ENCODE results near the gene KDSR. TPM values are rescaled to one million over a fixed set of nuclear protein-coding genes. Genes with fewer than 3 reads are reported as not detected.

KDSR gene
- total RNA-seq, 4 donors from 2014 or later = 13.1 to 37.2 (median 28.3) TPM

DNA sequence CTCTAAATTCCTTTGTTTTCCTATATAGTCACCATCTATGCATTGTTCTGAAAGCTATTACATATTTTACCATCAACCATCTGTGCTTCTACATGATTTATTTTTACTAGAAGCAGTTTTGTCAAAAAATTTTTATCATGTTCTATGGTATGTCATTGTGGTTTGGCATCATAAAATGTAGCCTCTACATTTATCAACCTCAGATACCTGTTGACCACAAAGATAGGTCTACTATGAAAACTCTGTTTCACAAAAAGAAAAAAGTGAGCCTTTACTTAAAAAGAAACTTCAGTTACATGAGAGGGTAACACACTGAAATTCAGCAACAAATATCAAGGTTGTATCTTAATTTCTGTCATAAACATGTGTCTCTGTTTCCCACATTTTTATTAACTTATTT is 51.1 kb downstream of the KDSR start:
- peaks cover 3 to 52% (median 21%) of the 10 kb centered on the region in 4 donors for H3K4me1 ChIP-seq
- in situ Hi-C loops (cut with MboI; ENCODE audit: low pct_ligation_motif_present in 1 of 4, low pct_unique_long_range_greater_than_20kb in 1 of 4, low sequenced_read_pairs in 3 of 4) (loop anchor here in 3 of 4 donors (5.0 to 10.0 kb wide), 3 partner anchors 174 to 184 kb away; no protein-coding TSS in a partner anchor), intact Hi-C loops (cut with DNase I; ENCODE audit: low total_unique reads) (no loop called here)
- TF ChIP-seq POLR2A (IDR thresholded peaks at IDR 0.05) (no peak), POLR2AphosphoS5 (IDR thresholded peaks at IDR 0.05) (no peak), EP300 (IDR thresholded peaks at IDR 0.05; ENCODE audit: low read depth) (no peak)
- TF ChIP-seq, protein P1, sequence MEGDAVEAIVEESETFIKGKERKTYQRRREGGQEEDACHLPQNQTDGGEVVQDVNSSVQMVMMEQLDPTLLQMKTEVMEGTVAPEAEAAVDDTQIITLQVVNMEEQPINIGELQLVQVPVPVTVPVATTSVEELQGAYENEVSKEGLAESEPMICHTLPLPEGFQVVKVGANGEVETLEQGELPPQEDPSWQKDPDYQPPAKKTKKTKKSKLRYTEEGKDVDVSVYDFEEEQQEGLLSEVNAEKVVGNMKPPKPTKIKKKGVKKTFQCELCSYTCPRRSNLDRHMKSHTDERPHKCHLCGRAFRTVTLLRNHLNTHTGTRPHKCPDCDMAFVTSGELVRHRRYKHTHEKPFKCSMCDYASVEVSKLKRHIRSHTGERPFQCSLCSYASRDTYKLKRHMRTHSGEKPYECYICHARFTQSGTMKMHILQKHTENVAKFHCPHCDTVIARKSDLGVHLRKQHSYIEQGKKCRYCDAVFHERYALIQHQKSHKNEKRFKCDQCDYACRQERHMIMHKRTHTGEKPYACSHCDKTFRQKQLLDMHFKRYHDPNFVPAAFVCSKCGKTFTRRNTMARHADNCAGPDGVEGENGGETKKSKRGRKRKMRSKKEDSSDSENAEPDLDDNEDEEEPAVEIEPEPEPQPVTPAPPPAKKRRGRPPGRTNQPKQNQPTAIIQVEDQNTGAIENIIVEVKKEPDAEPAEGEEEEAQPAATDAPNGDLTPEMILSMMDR (IDR thresholded peaks at IDR 0.05) = no peak
- DNase-seq = no peak
- no peak overlapping the region for H3K4me3 ChIP-seq
- H3K9me3 ChIP-seq = no peaks in the 10 kb centered on the region
- H3K27me3 ChIP-seq = no peaks in the 10 kb centered on the region
- H3K27ac ChIP-seq = peak overlapping the region; percentile 56 to 94 (median 92)
- H3K36me3 ChIP-seq = no peaks in the 10 kb centered on the region

DNA sequence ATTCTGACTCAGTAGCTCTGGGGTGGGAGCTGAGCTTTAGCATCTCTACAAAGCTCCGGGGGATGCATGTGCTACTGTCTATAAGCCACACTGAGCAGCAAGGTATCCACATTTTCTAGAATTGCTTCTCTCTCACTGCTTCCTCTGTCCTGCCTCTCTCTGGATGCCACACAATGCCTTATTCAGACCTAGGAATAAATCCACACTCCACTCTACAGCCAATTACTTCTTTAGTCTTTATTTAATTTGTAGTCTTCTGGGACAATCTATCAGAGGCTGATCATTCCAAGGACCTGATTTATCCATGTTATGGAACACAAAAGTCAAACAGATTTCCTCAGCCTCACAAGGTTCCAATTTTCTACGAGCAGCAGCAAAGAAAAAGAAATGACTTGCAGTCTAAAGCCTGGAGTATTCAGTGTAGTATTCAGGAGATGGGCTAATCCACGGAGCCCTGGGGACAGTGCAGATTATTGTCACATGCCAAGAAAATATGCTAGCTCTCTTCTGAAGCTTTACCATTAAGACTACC is 51.8 kb downstream of the KDSR start:
- Histone ChIP-seq H3K27me3 (no peaks in the 10 kb centered on the region), H3K36me3 (no peaks in the 10 kb centered on the region), H3K9me3 (no peaks in the 10 kb centered on the region), H3K4me1 (peaks cover 3 to 51% (median 21%) of the 10 kb centered on the region in 4 donors), H3K4me3 (peak overlapping the region in 1 of 4 donors; percentile 4), H3K27ac (peak overlapping the region; percentile 11 to 94 (median 42))
- in situ Hi-C loops (cut with MboI; ENCODE audit: low pct_ligation_motif_present in 1 of 4, low pct_unique_long_range_greater_than_20kb in 1 of 4, low sequenced_read_pairs in 3 of 4) (loop anchor here in 3 of 4 donors (5.0 to 10.0 kb wide), 3 partner anchors 173 to 183 kb away; no protein-coding TSS in a partner anchor), intact Hi-C loops (cut with DNase I; ENCODE audit: low total_unique reads) (no loop called here)
- TF ChIP-seq EP300 (IDR thresholded peaks at IDR 0.05; ENCODE audit: low read depth) (no peak), POLR2A (IDR thresholded peaks at IDR 0.05) (no peak), POLR2AphosphoS5 (IDR thresholded peaks at IDR 0.05) (no peak)
- TF ChIP-seq, protein P1 (IDR thresholded peaks at IDR 0.05) = no peak
- no peak for DNase-seq
- 44% methylated on average over 1 to 3 of the region's 3 CpGs for WGBS, 2 donors (ENCODE audit: low coverage in 1 of 2)

DNA sequence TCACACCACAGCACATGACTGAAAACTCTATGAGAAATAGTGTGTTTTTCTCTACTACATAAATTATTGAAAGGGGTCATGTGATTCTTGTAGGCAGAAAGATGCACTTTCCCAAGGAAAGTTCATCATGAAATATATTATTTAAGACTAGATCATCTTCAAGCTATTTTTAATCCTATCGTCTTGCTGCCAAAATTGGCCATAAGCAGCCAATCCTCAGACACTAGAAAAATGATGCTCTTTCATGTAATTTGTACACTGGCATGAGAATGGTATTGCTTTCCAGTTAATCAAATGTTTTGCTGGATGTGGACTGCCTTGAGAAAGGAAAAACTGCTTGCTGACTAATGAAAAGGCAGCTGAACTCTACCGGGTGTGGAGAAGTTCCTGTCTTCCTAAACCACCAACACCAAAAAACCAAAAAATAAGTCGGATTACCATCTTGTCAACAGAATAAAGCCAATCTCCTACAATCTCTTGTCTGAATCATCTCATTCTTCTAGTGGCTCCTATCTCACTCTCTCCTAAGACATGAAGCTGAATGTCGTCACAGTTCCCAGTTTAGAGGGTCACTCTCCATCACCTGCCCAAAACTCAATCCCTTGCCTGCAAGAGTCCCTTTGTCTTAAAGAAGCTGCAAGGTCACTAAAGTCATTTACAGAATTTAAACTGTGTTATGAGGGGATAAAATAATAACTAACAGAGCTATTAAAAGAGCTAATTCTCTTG is 52.8 kb downstream of the KDSR start:
- Histone ChIP-seq H3K27me3 (no peaks in the 10 kb centered on the region), H3K4me3 (no peak overlapping the region), H3K36me3 (no peaks in the 10 kb centered on the region), H3K4me1 (peaks cover 3 to 51% (median 21%) of the 10 kb centered on the region in 4 donors), H3K27ac (peak overlapping the region in 3 of 4 donors; percentile 10 to 94 (median 56)), H3K9me3 (no peaks in the 10 kb centered on the region)
- in situ Hi-C loops (cut with MboI; ENCODE audit: low pct_ligation_motif_present in 1 of 4, low pct_unique_long_range_greater_than_20kb in 1 of 4, low sequenced_read_pairs in 3 of 4) (loop anchor here in 1 of 4 donors (10.0 kb wide), 1 partner anchor 179 kb away; no protein-coding TSS in a partner anchor), intact Hi-C loops (cut with DNase I; ENCODE audit: low total_unique reads) (no loop called here)
- no peak for TF ChIP-seq POLR2A (IDR thresholded peaks at IDR 0.05)
- TF ChIP-seq, protein P1 (IDR thresholded peaks at IDR 0.05) = no peak
- no peak for DNase-seq
- 57 to 64% methylated on average over 4 of the region's 4 CpGs for WGBS, 2 donors (ENCODE audit: low coverage in 1 of 2)

DNA sequence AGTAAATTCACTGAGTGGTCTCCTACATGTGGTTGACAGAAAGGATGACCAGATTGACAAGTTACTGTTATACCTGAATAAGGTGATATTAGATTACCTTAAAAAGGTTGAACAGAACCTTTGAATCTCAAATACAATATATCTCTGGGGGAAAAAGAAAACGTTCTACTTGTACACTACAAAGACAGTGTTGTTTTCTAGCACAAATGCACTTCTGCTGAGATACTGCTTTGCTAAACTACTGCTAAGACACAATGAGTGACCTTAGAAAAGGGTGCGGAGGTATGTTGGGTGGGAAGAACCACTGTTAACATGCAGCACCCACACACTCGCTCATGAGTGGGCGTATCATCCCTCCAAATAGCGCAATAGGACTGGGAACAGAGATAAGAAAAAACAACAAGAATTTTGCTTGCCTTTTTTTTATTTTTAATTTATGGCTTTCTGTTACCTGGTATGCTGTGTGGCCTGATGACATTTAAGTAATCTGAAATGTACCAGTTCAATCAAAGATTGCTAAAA is 53.5 kb downstream of the KDSR start:
- intact Hi-C loops (cut with DNase I; ENCODE audit: low total_unique reads) (no loop called here), in situ Hi-C loops (cut with MboI; ENCODE audit: low pct_ligation_motif_present in 1 of 4, low pct_unique_long_range_greater_than_20kb in 1 of 4, low sequenced_read_pairs in 3 of 4) (loop anchor here in 1 of 4 donors (10.0 kb wide), 1 partner anchor 179 kb away; no protein-coding TSS in a partner anchor)
- peak overlapping the region in 2 of 4 donors; percentile 56 to 94 for H3K27ac ChIP-seq
- no peak overlapping the region for H3K4me3 ChIP-seq
- H3K9me3 ChIP-seq = no peaks in the 10 kb centered on the region
- WGBS, 2 donors (ENCODE audit: low coverage in 1 of 2) = 69 to 79% methylated on average over 5 of the region's 5 CpGs
- TF ChIP-seq POLR2A (IDR thresholded peaks at IDR 0.05) = no peak
- no peak for TF ChIP-seq POLR2AphosphoS5 (IDR thresholded peaks at IDR 0.05)
- no peak for TF ChIP-seq EP300 (IDR thresholded peaks at IDR 0.05; ENCODE audit: low read depth)
- TF ChIP-seq, protein P1 (IDR thresholded peaks at IDR 0.05) = no peak
- peaks cover 3 to 51% (median 19%) of the 10 kb centered on the region in 4 donors for H3K4me1 ChIP-seq
- H3K27me3 ChIP-seq = no peaks in the 10 kb centered on the region
- no peak for DNase-seq
- no peaks in the 10 kb centered on the region for H3K36me3 ChIP-seq
